Hepatocyte (in vitro differentiated cells): ENCODE data around the gene GATD1. TPM values are rescaled to one million over a fixed set of nuclear protein-coding genes. Genes with fewer than 3 reads are reported as not detected.

Source experiments
- DNase-seq: peaks from one replicate; pipeline ENCODE4 v3.0.0-alpha.2; 2016; ENCODE audit warnings: low spot score
- H2AFZ ChIP-seq: fragments of 200-600 bp; sonication (generic); 2 replicates; pipeline ENCODE4 v1.6.0; 2016; ENCODE audit warnings: antibody characterized with exemption, mild to moderate bottlenecking
- H3K27ac ChIP-seq: fragments of 200-600 bp; sonication (generic); 2 replicates; pipeline ENCODE4 v1.5.1; 2016; ENCODE audit warnings: mild to moderate bottlenecking
- H3K27me3 ChIP-seq: fragments of 200-600 bp; sonication (generic); 2 replicates; pipeline ENCODE4 v1.6.1; 2016
- H3K36me3 ChIP-seq: fragments of 200-600 bp; sonication (generic); replicated peaks from 2 replicates; pipeline ENCODE4 v1.5.1; 2016; ENCODE audit warnings: low read depth; ENCODE audit not compliant: insufficient read depth
- H3K4me1 ChIP-seq: fragments of 200-600 bp; sonication (generic); 2 replicates; pipeline ENCODE4 v1.5.1; 2016; ENCODE audit warnings: mild to moderate bottlenecking, moderate library complexity; ENCODE audit not compliant: insufficient read depth
- H3K4me2 ChIP-seq: fragments of 200-600 bp; sonication (generic); 2 replicates; pipeline ENCODE4 v1.6.0; 2016
- H3K4me3 ChIP-seq: fragments of 200-600 bp; sonication (generic); 2 replicates; pipeline ENCODE4 v1.5.1; 2016; ENCODE audit warnings: mild to moderate bottlenecking
- H3K79me2 ChIP-seq: fragments of 200-600 bp; sonication (generic); 2 replicates; pipeline ENCODE4 v1.6.0; 2017; ENCODE audit warnings: mild to moderate bottlenecking
- H3K9me2 ChIP-seq: fragments of 200-600 bp; sonication (generic); replicated peaks from 2 replicates; pipeline ENCODE4 v1.6.0; 2017; ENCODE audit warnings: mild to moderate bottlenecking; ENCODE audit not compliant: insufficient read depth
- H3K9me3 ChIP-seq: fragments of 200-600 bp; sonication (generic); 2 replicates; pipeline ENCODE4 v1.5.1; 2016; ENCODE audit warnings: low read depth, mild to moderate bottlenecking
- H4K20me1 ChIP-seq: fragments of 200-600 bp; sonication (generic); 2 replicates; pipeline ENCODE4 v1.6.0; 2016; ENCODE audit warnings: mild to moderate bottlenecking; ENCODE audit not compliant: insufficient read depth, poor library complexity, severe bottlenecking
- CTCF ChIP-seq: fragments of 200-600 bp; sonication (generic); IDR thresholded peaks from 2 replicates; pipeline ENCODE4 v1.5.1; 2016; ENCODE audit warnings: antibody characterized with exemption, mild to moderate bottlenecking; ENCODE audit not compliant: poor library complexity
- EZH2 ChIP-seq: fragments of 200-600 bp; sonication (generic); IDR thresholded peaks from 2 replicates; pipeline ENCODE4 v1.6.1; 2016; ENCODE audit warnings: antibody characterized with exemption, mild to moderate bottlenecking, borderline replicate concordance
- EZH2phosphoT487 ChIP-seq: fragments of 200-600 bp; sonication (generic); IDR thresholded peaks from one replicate; pipeline ENCODE4 v1.6.1; 2018; ENCODE audit warnings: antibody characterized with exemption, mild to moderate bottlenecking, low read depth, moderate library complexity; ENCODE audit not compliant: unreplicated experiment, severe bottlenecking
- WGBS: methylation state at CpG from one replicate; pipeline ENCODE4 v1.1.6; 2016; ENCODE audit warnings: low lambda C conversion rate; ENCODE audit errors: missing lambda C conversion rate; 5-methylcytosine and 5-hydroxymethylcytosine counted together
- polyA plus RNA-seq: library from polyadenylated mRNA; unstranded; fragments of >200 nt; fragmentation: Nextera tagmentation; extraction: Ambion mirVana; gene quantifications from 2 replicates; pipeline ENCODE4 v1.2.1, GENCODE V29; 2016
- total RNA-seq: library from RNA; depleted of rRNA; stranded (reverse); fragments of >200 nt; gene quantifications from 2 replicates; pipeline ENCODE4 v1.2.3, GENCODE V29; 2014

GATD1 gene
- total and polyA plus RNA-seq, 2 experiments from 2014 or later = 24.2 to 29.0 TPM

DNA sequence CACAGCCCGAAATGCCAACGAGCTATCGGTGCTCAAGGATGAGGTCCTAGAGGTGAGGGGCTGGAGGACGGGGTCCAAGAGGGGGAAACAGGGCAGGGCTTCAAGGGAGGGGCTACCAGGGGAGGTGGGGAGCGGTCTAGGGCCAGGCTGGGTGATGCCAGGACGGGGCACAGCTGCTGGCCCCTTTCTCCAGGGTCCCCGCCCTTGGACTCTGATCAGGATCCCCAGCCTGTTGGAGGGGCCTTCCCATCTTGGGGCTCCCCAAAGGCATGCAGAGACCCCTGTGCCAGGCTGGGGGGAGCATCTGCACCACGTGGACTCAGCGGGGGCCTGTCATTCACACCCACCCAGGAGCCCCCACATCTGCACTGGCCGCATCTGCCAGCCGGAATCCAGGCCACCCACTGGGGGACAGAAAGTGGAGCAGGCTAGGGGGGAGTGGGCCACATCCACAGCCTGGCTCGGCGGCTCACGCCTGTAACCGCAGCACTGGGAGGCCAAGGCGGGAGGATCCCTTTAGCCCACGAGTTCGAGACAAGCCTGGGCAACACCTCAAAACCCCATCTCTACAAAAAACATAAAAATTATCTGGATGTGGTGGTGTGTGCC, 52.4 kb downstream of the GATD1 start:
- H3K36me3 ChIP-seq = no peaks in the 10 kb centered on the region

DNA sequence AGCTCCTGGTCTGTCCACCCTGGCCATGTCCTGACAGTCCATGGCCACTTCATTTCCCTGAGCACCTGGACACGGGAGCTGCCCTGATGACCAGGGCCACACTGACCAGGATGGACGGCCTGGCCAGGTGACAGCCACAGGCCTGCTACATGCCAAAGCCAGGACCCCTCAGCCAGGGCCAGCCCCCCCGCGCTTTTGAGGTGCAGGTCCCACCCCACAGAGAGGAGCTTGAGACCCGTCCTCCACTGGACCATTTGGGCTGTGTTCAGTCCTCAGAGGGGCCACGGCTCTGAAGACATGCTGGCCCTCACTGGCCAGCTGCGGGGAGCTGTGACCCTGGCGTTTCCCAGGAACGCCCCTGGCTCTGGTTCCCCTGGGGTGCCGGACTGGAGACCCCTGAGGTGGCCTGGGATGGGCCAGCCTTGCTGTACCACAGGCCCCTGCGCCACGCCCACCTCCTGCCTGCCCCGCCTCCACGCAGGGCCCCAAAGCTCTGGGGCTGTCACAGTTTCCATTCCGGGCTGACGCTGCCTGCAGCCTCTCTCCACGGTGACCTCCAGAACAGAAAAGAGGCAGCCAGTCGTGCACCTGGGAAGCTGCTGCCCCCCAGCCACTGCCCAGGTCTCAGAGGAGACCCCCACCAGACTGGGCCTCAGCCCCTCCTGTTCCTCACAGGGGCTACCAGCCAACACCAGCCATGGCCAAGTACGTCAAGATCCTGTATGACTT, 53.1 kb downstream of the GATD1 start:
- no peak overlapping the region for H3K27ac ChIP-seq
- no peaks in the 10 kb centered on the region for H4K20me1 ChIP-seq
- no peak overlapping the region for H2AFZ ChIP-seq
- H3K9me3 ChIP-seq = no peaks in the 10 kb centered on the region
- H3K4me1 ChIP-seq = peaks cover 23% of the 10 kb centered on the region
- H3K4me3 ChIP-seq = no peak overlapping the region
- no peaks in the 10 kb centered on the region for H3K27me3 ChIP-seq
- H3K36me3 ChIP-seq = no peaks in the 10 kb centered on the region
- no peak for DNase-seq
- no peak overlapping the region for H3K4me2 ChIP-seq
- H3K79me2 ChIP-seq = peaks cover 4% of the 10 kb centered on the region
- WGBS = 89% methylated on average over 19 of the region's 19 CpGs
- TF ChIP-seq CTCF = no peak
- no peak for TF ChIP-seq EZH2
- no peak for TF ChIP-seq EZH2phosphoT487
- H3K9me2 ChIP-seq = no peaks in the 10 kb centered on the region

More for the DNA sequence above, 52.4 kb downstream of the GATD1 start:
- no peak overlapping the region for H3K27ac ChIP-seq
- H3K4me2 ChIP-seq = peak overlapping the region; percentile 73
- WGBS = 89% methylated on average over 17 of the region's 18 CpGs
- no peaks in the 10 kb centered on the region for H3K9me2 ChIP-seq
- TF ChIP-seq CTCF (no peak), EZH2phosphoT487 (no peak), EZH2 (no peak)
- H2AFZ ChIP-seq = no peak overlapping the region
- H3K4me3 ChIP-seq = no peak overlapping the region
- H3K79me2 ChIP-seq = no peaks in the 10 kb centered on the region
- H3K4me1 ChIP-seq = peaks cover 23% of the 10 kb centered on the region
- no peak for DNase-seq
- no peaks in the 10 kb centered on the region for H4K20me1 ChIP-seq
- H3K27me3 ChIP-seq = no peaks in the 10 kb centered on the region
- no peaks in the 10 kb centered on the region for H3K9me3 ChIP-seq

DNA sequence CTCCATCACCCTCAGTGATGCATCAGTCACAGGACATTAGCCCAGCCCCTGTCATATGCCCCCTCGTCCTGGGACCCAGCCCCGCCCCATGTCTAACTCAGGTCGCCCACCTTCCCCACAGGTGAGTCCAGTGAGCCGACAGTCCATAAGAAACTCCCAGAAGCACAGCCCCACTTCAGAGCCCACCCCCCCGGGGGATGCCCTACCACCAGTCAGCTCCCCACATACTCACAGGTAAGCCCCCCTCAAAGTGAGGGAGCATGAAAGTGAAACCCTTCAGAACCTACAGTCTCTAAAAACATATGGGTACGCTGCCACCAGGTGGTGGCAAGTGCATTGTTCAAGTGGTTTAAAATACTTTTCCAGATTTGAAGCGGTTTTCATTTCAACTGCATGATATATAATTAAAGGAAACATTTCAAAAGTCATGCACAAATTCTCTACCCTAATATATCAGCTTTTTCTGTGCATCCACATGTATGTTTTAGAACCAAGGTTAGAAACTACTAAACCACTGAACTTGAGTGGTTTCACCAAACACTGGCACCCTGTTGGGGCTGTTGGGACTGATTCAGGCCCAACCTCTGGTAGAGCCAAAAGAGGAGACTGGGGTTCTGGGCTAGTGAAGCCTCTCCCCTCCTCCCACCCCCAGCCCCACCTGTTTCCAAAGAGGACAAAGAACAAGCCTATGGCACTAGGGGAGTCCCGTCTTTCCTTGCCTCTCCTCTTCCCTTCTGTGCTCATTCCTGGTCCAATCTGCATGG, 54.0 kb downstream of the GATD1 start:
- Histone ChIP-seq H3K4me2 (no peak overlapping the region), H3K9me2 (no peaks in the 10 kb centered on the region), H4K20me1 (no peaks in the 10 kb centered on the region), H3K27ac (no peak overlapping the region), H3K36me3 (no peaks in the 10 kb centered on the region), H3K4me3 (no peak overlapping the region), H2AFZ (no peak overlapping the region), H3K9me3 (no peaks in the 10 kb centered on the region), H3K27me3 (no peaks in the 10 kb centered on the region), H3K4me1 (peaks cover 23% of the 10 kb centered on the region), H3K79me2 (peaks cover 7% of the 10 kb centered on the region)
- DNase-seq = peak; percentile 66
- TF ChIP-seq CTCF (peak; percentile 56), EZH2phosphoT487 (no peak), EZH2 (no peak)
- WGBS = 71% methylated on average over 8 of the region's 8 CpGs
